ENCODE results near the gene DEGS2. TPM values are rescaled to one million over a fixed set of nuclear protein-coding genes. Genes with fewer than 3 reads are reported as not detected.
"Not testable (repeated sequence)": the region's sequence is repeated elsewhere in the genome, so short reads cannot be mapped to it uniquely, and the experiment has no call there.

The DEGS2 gene
- total RNA-seq, 1 experiment from 2014 or later = 1.6 TPM

DNA sequence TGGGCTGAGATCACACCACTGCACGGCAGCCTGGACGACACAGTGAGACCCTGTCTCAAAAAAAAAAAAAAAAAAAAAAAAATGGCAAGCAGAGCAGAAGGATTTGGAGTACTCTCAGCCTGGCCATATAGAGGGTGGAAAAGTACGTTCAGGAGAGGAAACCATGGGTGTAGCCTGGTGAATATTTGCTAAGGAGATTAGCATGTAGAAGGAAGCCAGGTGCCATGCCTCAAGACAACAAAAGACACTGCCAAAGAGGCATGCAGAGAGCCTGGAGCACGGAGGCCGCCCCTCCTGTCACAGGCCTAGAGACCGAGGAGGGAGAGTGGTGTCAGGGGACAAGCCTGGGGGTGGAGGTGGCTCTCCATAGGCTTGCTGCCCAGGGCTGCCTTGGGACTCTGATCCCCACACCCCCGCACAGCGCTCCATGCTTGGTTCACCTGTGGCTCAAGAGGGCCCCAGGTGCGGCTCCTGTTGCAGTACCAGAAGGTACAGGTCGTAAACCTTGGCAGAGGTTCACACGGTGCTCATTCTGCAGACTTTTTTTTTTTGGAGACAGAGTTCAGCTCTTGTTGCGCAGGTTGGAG, 27.9 kb upstream of the DEGS2 start:
- no peaks in the 10 kb centered on the region for H3K9me2 ChIP-seq (replicated peaks; ENCODE audit: low read length)
- H3K4me2 ChIP-seq (ENCODE audit: low read length) = no peak overlapping the region
- no peak overlapping the region for H2AFZ ChIP-seq (ENCODE audit: low read length)
- no peaks in the 10 kb centered on the region for H3F3A ChIP-seq (ENCODE audit: low read length, unreplicated experiment)
- no peaks in the 10 kb centered on the region for H3K27me3 ChIP-seq (ENCODE audit: low read length)
- ChIA-PET POLR2A (ENCODE audit: unreplicated experiment) (no interaction called here), CTCF (no interaction called here)
- no peaks in the 10 kb centered on the region for H3K79me2 ChIP-seq (ENCODE audit: low read length)
- no peak overlapping the region for H3K4me3 ChIP-seq (ENCODE audit: low read length)
- H3K4me1 ChIP-seq (ENCODE audit: insufficient read depth, low read length) = peaks cover 3% of the 10 kb centered on the region
- no peak overlapping the region for H3K9ac ChIP-seq (ENCODE audit: low read length)
- DNase-seq = no peak
- no peaks in the 10 kb centered on the region for H4K20me1 ChIP-seq (ENCODE audit: low read length)
- no peaks in the 10 kb centered on the region for H3K9me3 ChIP-seq (ENCODE audit: low read length)
- no peaks in the 10 kb centered on the region for H3K36me3 ChIP-seq (ENCODE audit: low read depth, low read length)
- intact Hi-C loops (cut with micrococcal nuclease) = no loop called here
- BruUV-seq (replicated peaks) = no TSS peak
- ATAC-seq = no peak
- TF ChIP-seq, protein P1, sequence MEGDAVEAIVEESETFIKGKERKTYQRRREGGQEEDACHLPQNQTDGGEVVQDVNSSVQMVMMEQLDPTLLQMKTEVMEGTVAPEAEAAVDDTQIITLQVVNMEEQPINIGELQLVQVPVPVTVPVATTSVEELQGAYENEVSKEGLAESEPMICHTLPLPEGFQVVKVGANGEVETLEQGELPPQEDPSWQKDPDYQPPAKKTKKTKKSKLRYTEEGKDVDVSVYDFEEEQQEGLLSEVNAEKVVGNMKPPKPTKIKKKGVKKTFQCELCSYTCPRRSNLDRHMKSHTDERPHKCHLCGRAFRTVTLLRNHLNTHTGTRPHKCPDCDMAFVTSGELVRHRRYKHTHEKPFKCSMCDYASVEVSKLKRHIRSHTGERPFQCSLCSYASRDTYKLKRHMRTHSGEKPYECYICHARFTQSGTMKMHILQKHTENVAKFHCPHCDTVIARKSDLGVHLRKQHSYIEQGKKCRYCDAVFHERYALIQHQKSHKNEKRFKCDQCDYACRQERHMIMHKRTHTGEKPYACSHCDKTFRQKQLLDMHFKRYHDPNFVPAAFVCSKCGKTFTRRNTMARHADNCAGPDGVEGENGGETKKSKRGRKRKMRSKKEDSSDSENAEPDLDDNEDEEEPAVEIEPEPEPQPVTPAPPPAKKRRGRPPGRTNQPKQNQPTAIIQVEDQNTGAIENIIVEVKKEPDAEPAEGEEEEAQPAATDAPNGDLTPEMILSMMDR (conservative IDR thresholded peaks at IDR 0.05; ENCODE audit: low read depth, low read length) = no peak
- no peak for TF ChIP-seq EZH2 (IDR thresholded peaks at IDR 0.05; ENCODE audit: low read length, unreplicated experiment)
- TF ChIP-seq EZH2phosphoT487 (IDR thresholded peaks at IDR 0.05; ENCODE audit: borderline replicate concordance, low read length) = no peak
- H3K27ac ChIP-seq (ENCODE audit: low read length) = no peak overlapping the region

DNA sequence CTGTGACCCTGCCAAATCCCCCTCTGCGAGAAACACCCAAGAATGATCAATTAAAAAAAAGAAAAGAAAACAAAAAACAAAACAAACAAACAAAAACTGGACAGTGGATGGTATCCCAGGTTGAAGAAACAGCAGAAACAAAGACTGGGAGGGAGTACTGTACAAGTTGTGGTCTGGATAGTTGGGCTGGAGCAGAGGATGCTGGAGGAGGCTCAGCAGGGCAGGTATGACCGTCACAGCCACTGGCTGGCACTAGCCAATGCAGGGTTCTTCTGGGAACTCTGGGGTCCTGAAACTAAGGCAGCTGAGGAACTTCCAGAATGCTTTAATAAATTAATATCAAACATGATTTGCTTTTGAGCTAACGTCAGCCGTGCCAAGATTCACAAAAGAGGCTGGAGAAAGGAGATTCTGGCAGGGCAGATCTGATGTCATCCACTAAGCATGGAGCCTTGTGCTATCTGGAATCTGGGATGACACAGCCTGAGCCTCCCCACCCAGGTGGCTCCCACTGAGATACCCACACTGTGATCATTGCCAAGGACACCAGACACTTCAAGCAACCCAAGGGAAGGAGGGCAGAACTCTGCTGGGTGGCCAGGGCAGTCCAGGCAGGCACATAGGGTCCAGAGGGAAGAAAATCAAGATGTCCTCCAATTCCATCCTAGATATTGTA, 22.6 kb upstream of the DEGS2 start:
- ATAC-seq; H3K4me3 ChIP-seq (ENCODE audit: low read length); H3K4me2 ChIP-seq (ENCODE audit: low read length); BruUV-seq (replicated peaks); H3K27me3 ChIP-seq (ENCODE audit: low read length); H3K9ac ChIP-seq (ENCODE audit: low read length); H3K4me1 ChIP-seq (ENCODE audit: insufficient read depth, low read length); H4K20me1 ChIP-seq (ENCODE audit: low read length); POLR2A ChIA-PET (ENCODE audit: unreplicated experiment); H3K9me2 ChIP-seq (replicated peaks; ENCODE audit: low read length); CTCF ChIA-PET; H3K36me3 ChIP-seq (ENCODE audit: low read depth, low read length); H3F3A ChIP-seq (ENCODE audit: low read length, unreplicated experiment); DNase-seq; H3K27ac ChIP-seq (ENCODE audit: low read length); intact Hi-C loops (cut with micrococcal nuclease); H3K79me2 ChIP-seq (ENCODE audit: low read length); H2AFZ ChIP-seq (ENCODE audit: low read length); H3K9me3 ChIP-seq (ENCODE audit: low read length): not testable (repeated sequence)

DNA sequence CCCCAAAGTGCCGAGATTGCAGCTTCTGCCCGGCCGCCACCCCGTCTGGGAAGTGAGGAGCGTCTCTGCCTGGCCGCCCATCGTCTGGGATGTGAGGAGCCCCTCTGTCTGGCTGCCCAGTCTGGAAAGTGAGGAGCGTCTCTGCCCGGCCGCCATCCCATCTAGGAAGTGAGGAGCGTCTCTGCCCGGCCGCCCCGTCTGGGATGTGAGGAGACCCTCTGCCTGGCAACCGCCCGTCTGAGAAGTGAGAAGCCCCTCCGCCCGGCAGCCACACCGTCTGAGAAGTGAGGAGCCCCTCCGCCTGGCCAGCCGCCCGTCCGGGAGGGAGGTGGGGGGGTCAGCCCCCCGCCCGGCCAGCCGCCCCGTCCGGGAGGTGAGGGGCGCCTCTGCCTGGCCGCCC, 21.2 kb upstream of the DEGS2 start:
- H3K27ac ChIP-seq (ENCODE audit: low read length); intact Hi-C loops (cut with micrococcal nuclease); H3K27me3 ChIP-seq (ENCODE audit: low read length); POLR2A ChIA-PET (ENCODE audit: unreplicated experiment); H4K20me1 ChIP-seq (ENCODE audit: low read length); DNase-seq; H3K4me3 ChIP-seq (ENCODE audit: low read length); BruUV-seq (replicated peaks); ATAC-seq; H3F3A ChIP-seq (ENCODE audit: low read length, unreplicated experiment); H3K79me2 ChIP-seq (ENCODE audit: low read length); H3K36me3 ChIP-seq (ENCODE audit: low read depth, low read length); H3K4me1 ChIP-seq (ENCODE audit: insufficient read depth, low read length); H2AFZ ChIP-seq (ENCODE audit: low read length); H3K9me2 ChIP-seq (replicated peaks; ENCODE audit: low read length); H3K9me3 ChIP-seq (ENCODE audit: low read length); H3K9ac ChIP-seq (ENCODE audit: low read length); CTCF ChIA-PET; H3K4me2 ChIP-seq (ENCODE audit: low read length): not testable (repeated sequence)

DNA sequence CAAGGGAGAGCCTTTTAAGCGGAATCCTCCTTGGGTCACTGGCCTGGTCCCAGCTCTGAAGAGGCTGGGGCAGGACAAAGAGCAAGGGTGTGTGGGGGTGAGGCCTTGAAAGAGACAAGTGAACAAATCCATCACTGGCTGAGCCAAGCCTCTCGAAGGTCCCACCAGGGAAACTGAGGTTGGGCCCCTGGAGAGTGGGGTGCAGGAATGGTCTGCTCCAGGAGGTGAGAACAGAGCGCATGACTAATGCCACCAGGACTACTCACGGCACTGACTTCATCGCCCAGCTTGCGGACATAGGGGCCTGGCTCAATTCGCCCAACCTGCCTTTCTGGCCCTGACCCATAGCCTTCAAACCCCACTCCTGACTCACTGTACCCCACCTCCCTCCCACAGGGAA, 19.2 kb upstream of the DEGS2 start:
- Histone ChIP-seq H3F3A (ENCODE audit: low read length, unreplicated experiment) (no peaks in the 10 kb centered on the region), H3K4me1 (ENCODE audit: insufficient read depth, low read length) (no peaks in the 10 kb centered on the region), H3K36me3 (ENCODE audit: low read depth, low read length) (no peaks in the 10 kb centered on the region), H2AFZ (ENCODE audit: low read length) (no peak overlapping the region), H3K27me3 (ENCODE audit: low read length) (no peaks in the 10 kb centered on the region), H3K9me3 (ENCODE audit: low read length) (no peaks in the 10 kb centered on the region), H3K79me2 (ENCODE audit: low read length) (no peaks in the 10 kb centered on the region), H3K4me3 (ENCODE audit: low read length) (no peak overlapping the region), H3K9me2 (replicated peaks; ENCODE audit: low read length) (no peaks in the 10 kb centered on the region), H3K4me2 (ENCODE audit: low read length) (no peak overlapping the region), H3K9ac (ENCODE audit: low read length) (no peak overlapping the region), H4K20me1 (ENCODE audit: low read length) (no peaks in the 10 kb centered on the region), H3K27ac (ENCODE audit: low read length) (no peak overlapping the region)
- no TSS peak for BruUV-seq (replicated peaks)
- CTCF ChIA-PET = no interaction called here
- TF ChIP-seq EZH2 (IDR thresholded peaks at IDR 0.05; ENCODE audit: low read length, unreplicated experiment) = no peak
- TF ChIP-seq, protein P1 (conservative IDR thresholded peaks at IDR 0.05; ENCODE audit: low read depth, low read length) = no peak
- TF ChIP-seq EZH2phosphoT487 (IDR thresholded peaks at IDR 0.05; ENCODE audit: borderline replicate concordance, low read length) = no peak
- POLR2A ChIA-PET (ENCODE audit: unreplicated experiment) = no interaction called here
- no peak for ATAC-seq
- DNase-seq = no peak
- intact Hi-C loops (cut with micrococcal nuclease) = no loop called here

Measured in PC-3 (cell line).